Trophoblast cell (in vitro differentiated cells and primary cell): ENCODE results near the gene ZNF230. TPM values are rescaled to one million over a fixed set of nuclear protein-coding genes. Genes with fewer than 3 reads are reported as not detected.

Source experiments
- DNase-seq, 2 donors: peaks; one replicate each; pipeline ENCODE4 v3.0.0-alpha.2; 2016
- H2AFZ ChIP-seq: 2 replicates; pipeline ENCODE4 v1.6.1; 2013; ENCODE audit warnings: low read length, moderate library complexity, mild to moderate bottlenecking; ENCODE audit not compliant: insufficient read depth, poor library complexity
- H2AK5ac ChIP-seq: 2 replicates; pipeline ENCODE4 v1.6.1; 2013; ENCODE audit warnings: mild to moderate bottlenecking, low read length
- H2BK120ac ChIP-seq: 2 replicates; pipeline ENCODE4 v1.6.1; 2013; ENCODE audit warnings: low read length, mild to moderate bottlenecking, moderate library complexity; ENCODE audit not compliant: insufficient read depth, poor library complexity
- H2BK12ac ChIP-seq: 2 replicates; pipeline ENCODE4 v1.6.1; 2013; ENCODE audit warnings: mild to moderate bottlenecking, low read length, moderate library complexity
- H2BK5ac ChIP-seq: 2 replicates; pipeline ENCODE4 v1.6.1; 2013; ENCODE audit warnings: low read length, low read depth, moderate library complexity, mild to moderate bottlenecking; ENCODE audit not compliant: poor library complexity
- H3K14ac ChIP-seq: 2 replicates; pipeline ENCODE4 v1.6.1; 2013; ENCODE audit warnings: mild to moderate bottlenecking, low read length
- H3K18ac ChIP-seq: 2 replicates; pipeline ENCODE4 v1.6.1; 2013; ENCODE audit warnings: mild to moderate bottlenecking, low read length
- H3K23ac ChIP-seq: 2 replicates; pipeline ENCODE4 v1.6.1; 2013; ENCODE audit warnings: low read length
- H3K27ac ChIP-seq: 2 replicates; pipeline ENCODE4 v1.5.1; 2013; ENCODE audit warnings: low read depth, mild to moderate bottlenecking, inconsistent platforms, low read length, moderate library complexity
- H3K27me3 ChIP-seq: 2 replicates; pipeline ENCODE4 v1.6.1; 2013; ENCODE audit warnings: inconsistent platforms, mild to moderate bottlenecking, low read length, moderate library complexity; ENCODE audit not compliant: insufficient read depth
- H3K36me3 ChIP-seq, 2 experiments: 1 replicate in 1 of 2; 2 replicates in 1 of 2; pipeline ENCODE4 v1.6.1; 2013; ENCODE audit warnings: low read length in 2 of 2, mild to moderate bottlenecking in 2 of 2, moderate library complexity in 1 of 2; ENCODE audit not compliant: insufficient read depth in 2 of 2, control insufficient read depth in 1 of 2
- H3K4ac ChIP-seq: 2 replicates; pipeline ENCODE4 v1.6.1; 2013; ENCODE audit warnings: low read depth, mild to moderate bottlenecking, low read length, moderate library complexity
- H3K4me1 ChIP-seq, 2 experiments: 1 replicate in 1 of 2; 2 replicates in 1 of 2; pipeline ENCODE4 v1.6.1; 2013; ENCODE audit warnings: low read length in 2 of 2, mild to moderate bottlenecking in 2 of 2, moderate library complexity in 1 of 2; ENCODE audit not compliant: insufficient read depth in 2 of 2, control insufficient read depth in 1 of 2
- H3K4me2 ChIP-seq: 2 replicates; pipeline ENCODE4 v1.6.1; 2013; ENCODE audit warnings: inconsistent platforms, mild to moderate bottlenecking, low read length, moderate library complexity
- H3K4me3 ChIP-seq: 2 replicates; pipeline ENCODE4 v1.5.1; 2013; ENCODE audit warnings: mild to moderate bottlenecking, low read depth, low read length, inconsistent platforms
- H3K79me1 ChIP-seq: one replicate; pipeline ENCODE4 v1.6.1; 2013; ENCODE audit warnings: low read length
- H3K79me2 ChIP-seq: 2 replicates; pipeline ENCODE4 v1.6.1; 2013; ENCODE audit warnings: low read length, mild to moderate bottlenecking; ENCODE audit not compliant: control insufficient read depth, insufficient read depth, poor library complexity
- H3K9ac ChIP-seq: 2 replicates; pipeline ENCODE4 v1.6.1; 2013; ENCODE audit warnings: mild to moderate bottlenecking, low read length
- H3K9me3 ChIP-seq: 2 replicates; pipeline ENCODE4 v1.6.1; 2013; ENCODE audit warnings: low read depth, mild to moderate bottlenecking, control low read depth, inconsistent platforms, low read length; ENCODE audit not compliant: insufficient read depth
- H4K12ac ChIP-seq: 2 replicates; pipeline ENCODE4 v1.6.1; 2013; ENCODE audit warnings: low read depth, mild to moderate bottlenecking, low read length, moderate library complexity
- H4K8ac ChIP-seq: 2 replicates; pipeline ENCODE4 v1.6.1; 2013; ENCODE audit warnings: low read depth, mild to moderate bottlenecking, low read length, moderate library complexity
- H4K91ac ChIP-seq: one replicate; pipeline ENCODE4 v1.6.1; 2013; ENCODE audit warnings: low read depth, mild to moderate bottlenecking, low read length, moderate library complexity
- WGBS: extraction: QIAGEN DNeasy Blood & Tissue Kit; methylation state at CpG from one replicate; pipeline ENCODE4 v1.1.7; 2013; ENCODE audit warnings: missing lambda C conversion rate; ENCODE audit not compliant: insufficient read length, insufficient coverage; ENCODE audit errors: extremely low coverage; 5-methylcytosine and 5-hydroxymethylcytosine counted together
- polyA plus RNA-seq: library from polyadenylated mRNA; stranded (reverse); fragments of 200-250 nt; gene quantifications from 2 replicates; pipeline ENCODE4 v1.2.3, GENCODE V29; 2013

ZNF230 gene
- 1.7 TPM in 2 replicates for polyA plus RNA-seq

DNA sequence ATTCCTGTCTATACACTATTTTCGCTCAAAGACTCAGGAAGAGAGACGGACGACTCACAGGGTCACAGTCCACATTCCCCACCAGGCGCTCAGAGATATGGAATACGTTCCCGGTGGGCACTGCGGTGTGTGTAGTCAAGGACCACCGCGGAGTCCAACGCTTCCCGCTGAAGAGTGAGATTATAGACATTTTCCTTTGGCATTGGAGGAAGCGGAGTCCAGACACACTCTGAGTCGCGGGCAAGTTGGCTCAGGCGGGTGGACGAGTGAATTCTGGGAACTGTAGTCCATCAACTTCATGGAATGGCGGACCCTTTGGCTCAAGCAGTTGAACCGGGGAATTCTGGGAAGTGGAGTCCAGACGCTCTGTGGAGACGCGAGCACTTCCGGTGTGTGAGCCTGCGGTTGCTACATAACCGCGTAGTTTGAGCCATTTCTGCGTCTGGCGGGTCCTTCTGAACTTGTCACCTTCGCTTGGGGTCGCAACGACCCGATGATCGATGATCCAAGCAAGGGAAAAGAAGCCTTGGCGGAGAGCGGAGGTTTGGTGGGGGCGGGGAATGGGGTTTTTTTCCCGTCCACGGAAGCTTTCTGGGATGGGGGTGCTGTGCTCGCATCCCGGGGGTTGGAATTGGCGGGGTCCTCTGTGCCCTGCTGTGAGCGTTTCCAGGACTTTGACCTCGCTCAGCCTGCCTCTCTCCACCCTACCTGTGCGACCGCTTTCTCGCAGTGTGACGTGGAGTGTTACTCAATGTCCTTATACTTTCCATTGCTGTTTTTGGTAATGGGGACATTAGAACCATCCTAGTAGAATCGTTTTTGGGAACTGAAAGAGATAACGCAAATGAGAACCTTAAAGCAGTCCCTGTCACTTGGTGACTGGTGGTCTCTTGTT lies at the start of gene ZNF230:
Gene ZNF230, plus strand, starts transcription at position 392 of the 895 bp plus-strand sequence. CDS start 4,122 bp downstream, outside the sequence.
- Histone ChIP-seq H4K8ac (peak within 1 kb of the TSS; percentile 80), H3K79me1 (peaks cover 5% of the 10 kb centered on the region), H3K36me3 (peaks cover 5 to 6% of the 10 kb centered on the region in 2 experiments), H2AFZ (peak within 1 kb of the TSS; percentile 72), H4K12ac (peak within 1 kb of the TSS; percentile 46), H3K27me3 (no peaks in the 10 kb centered on the region), H3K4me1 (peaks cover 2% of the 10 kb centered on the region in 2 experiments), H4K91ac (peak within 1 kb of the TSS; percentile 29), H2BK12ac (no peak within 1 kb of the TSS), H3K4me2 (peak within 1 kb of the TSS; percentile 90), H2BK5ac (no peak within 1 kb of the TSS), H3K14ac (peak within 1 kb of the TSS; percentile 6), H3K4me3 (peak within 1 kb of the TSS; percentile 74), H3K9ac (peak within 1 kb of the TSS; percentile 76), H3K9me3 (peaks cover 4% of the 10 kb centered on the region), H3K4ac (no peak within 1 kb of the TSS), H3K79me2 (no peaks in the 10 kb centered on the region), H3K18ac (peak within 1 kb of the TSS; percentile 21), H3K23ac (no peak within 1 kb of the TSS), H2BK120ac (no peak within 1 kb of the TSS), H2AK5ac (no peak within 1 kb of the TSS), H3K27ac (no peak within 1 kb of the TSS)
- WGBS = no CpG with 5 or more reads among the region's 48 CpGs
- peak; percentile 97 to 98 for DNase-seq

DNA sequence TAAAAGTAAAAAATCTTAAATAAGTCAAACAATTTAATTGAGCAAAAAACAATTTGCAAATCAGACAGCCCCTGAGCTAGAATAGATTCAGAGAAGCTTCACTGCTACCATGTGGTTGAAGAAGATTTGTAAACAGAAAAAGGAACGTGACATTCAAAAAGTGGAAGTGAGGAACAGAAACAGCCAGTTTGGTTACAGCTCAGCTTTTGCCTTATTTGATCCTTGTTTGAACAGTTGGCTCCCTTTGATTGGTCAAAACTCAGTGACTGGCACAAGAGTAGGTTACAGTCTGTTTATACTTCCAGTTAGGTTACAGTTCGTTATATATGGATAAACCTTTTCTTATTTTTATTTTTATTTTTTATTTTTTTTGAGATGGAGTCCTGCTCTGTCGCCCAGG lies 45.9 kb upstream of the ZNF230 start:
- H4K91ac ChIP-seq = no peak overlapping the region
- no peak overlapping the region for H3K27ac ChIP-seq
- H3K4ac ChIP-seq = no peak overlapping the region
- H3K4me1 ChIP-seq = no peaks in the 10 kb centered on the region
- no peak overlapping the region for H3K23ac ChIP-seq
- no peak overlapping the region for H3K4me3 ChIP-seq
- no peak for DNase-seq
- WGBS = no CpG with 5 or more reads among the region's 3 CpGs
- H2BK120ac ChIP-seq = no peak overlapping the region
- no peak overlapping the region for H2BK5ac ChIP-seq
- no peak overlapping the region for H3K4me2 ChIP-seq
- no peaks in the 10 kb centered on the region for H3K27me3 ChIP-seq
- H3K79me2 ChIP-seq = no peaks in the 10 kb centered on the region
- peaks cover 0 to 2% of the 10 kb centered on the region in 2 experiments for H3K36me3 ChIP-seq
- H3K79me1 ChIP-seq = no peaks in the 10 kb centered on the region
- H2AK5ac ChIP-seq = no peak overlapping the region
- H4K8ac ChIP-seq = no peak overlapping the region
- H3K18ac ChIP-seq = no peak overlapping the region
- H3K9me3 ChIP-seq = peaks cover 8% of the 10 kb centered on the region
- no peak overlapping the region for H3K14ac ChIP-seq
- H2BK12ac ChIP-seq = no peak overlapping the region
- H2AFZ ChIP-seq = no peak overlapping the region
- H4K12ac ChIP-seq = no peak overlapping the region
- H3K9ac ChIP-seq = no peak overlapping the region

- Histone ChIP-seq H3K79me2 (no peaks in the 10 kb centered on the region), H4K91ac (no peak overlapping the region), H2BK120ac (no peak overlapping the region), H2AK5ac (no peak overlapping the region), H2BK12ac (no peak overlapping the region), H4K12ac (no peak overlapping the region), H4K8ac (no peak overlapping the region), H3K36me3 (peaks cover 0 to 2% of the 10 kb centered on the region in 2 experiments), H3K4me2 (no peak overlapping the region), H3K9ac (no peak overlapping the region), H3K14ac (no peak overlapping the region), H3K27ac (no peak overlapping the region), H3K18ac (no peak overlapping the region), H3K4ac (no peak overlapping the region), H3K4me1 (no peaks in the 10 kb centered on the region), H3K9me3 (peaks cover 6% of the 10 kb centered on the region), H2AFZ (no peak overlapping the region), H2BK5ac (no peak overlapping the region), H3K79me1 (no peaks in the 10 kb centered on the region), H3K23ac (no peak overlapping the region), H3K4me3 (no peak overlapping the region), H3K27me3 (no peaks in the 10 kb centered on the region)
- WGBS = no CpG with 5 or more reads among the region's 3 CpGs
- no peak for DNase-seq
Observed at GRCh38 chr19:43957891-43958290, 44.9 kb upstream of the ZNF230 start.

GRCh38 chr19:43960411-43960810 lies 42.3 kb upstream of the ZNF230 start:
- Histone ChIP-seq H2AFZ (no peak overlapping the region), H3K27ac (no peak overlapping the region), H3K36me3 (peaks cover 4 to 8% of the 10 kb centered on the region in 2 experiments), H3K4me2 (no peak overlapping the region), H3K23ac (no peak overlapping the region), H4K8ac (no peak overlapping the region), H2BK12ac (no peak overlapping the region), H3K79me1 (no peaks in the 10 kb centered on the region), H3K79me2 (no peaks in the 10 kb centered on the region), H4K12ac (no peak overlapping the region), H3K27me3 (no peaks in the 10 kb centered on the region), H3K9ac (no peak overlapping the region), H3K4me1 (no peaks in the 10 kb centered on the region), H3K4me3 (no peak overlapping the region), H4K91ac (no peak overlapping the region), H2BK120ac (no peak overlapping the region), H3K9me3 (peaks cover 6% of the 10 kb centered on the region), H2BK5ac (no peak overlapping the region), H3K14ac (no peak overlapping the region), H2AK5ac (no peak overlapping the region), H3K4ac (no peak overlapping the region), H3K18ac (no peak overlapping the region)
- no CpG with 5 or more reads among the region's 4 CpGs for WGBS
- DNase-seq = no peak
